Measurements from ENCODE around the gene BARX2.

The BARX2 gene

DNA sequence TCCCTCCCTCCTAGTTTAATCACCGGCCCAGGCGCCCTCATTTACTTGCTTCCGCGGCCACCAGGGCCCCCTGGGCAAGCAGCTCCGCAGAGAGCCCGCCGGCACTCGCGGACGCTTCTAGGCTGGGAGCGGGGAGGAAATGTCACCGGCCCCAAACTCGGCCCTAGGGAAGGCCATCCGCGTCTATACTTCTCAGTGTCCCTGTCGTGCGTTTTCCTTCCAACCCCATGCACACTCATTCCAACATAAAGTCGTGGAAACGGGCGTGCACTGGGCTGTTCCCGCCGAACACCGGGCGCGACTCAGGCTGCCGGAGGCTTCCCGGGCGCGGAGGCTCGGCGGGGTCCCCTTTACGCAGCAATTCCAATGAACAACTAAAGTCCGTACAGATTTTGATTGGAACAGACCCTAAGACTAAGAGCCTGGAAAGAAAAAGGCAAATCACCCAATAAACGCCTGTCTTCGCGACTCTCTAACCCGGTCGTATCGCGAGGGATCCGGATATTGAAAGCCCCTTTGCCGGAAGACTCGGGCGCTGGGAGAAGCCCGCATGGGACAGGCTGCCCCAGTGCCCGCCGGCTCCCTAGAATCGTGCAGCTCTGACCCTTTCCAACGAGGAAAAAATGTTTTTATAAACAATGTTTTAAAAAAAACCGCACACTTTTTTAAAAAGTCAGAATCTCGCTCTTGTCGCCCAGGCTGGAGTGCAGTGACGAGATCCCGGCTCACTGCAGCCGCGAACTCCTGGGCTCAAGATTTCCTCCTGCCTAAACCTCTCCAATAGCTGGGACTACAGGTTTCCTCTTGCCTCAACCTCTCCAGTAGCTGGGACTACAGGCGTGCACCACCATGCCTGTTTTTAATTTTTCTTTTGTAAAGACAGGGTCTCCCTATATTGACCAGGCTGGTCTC, 1.3 kb upstream of the BARX2 start (continued):
- no peak for TF ChIP-seq SCRT1 (tag by site-specific recombination; IDR thresholded peaks at IDR 0.05; ENCODE audit: borderline replicate concordance)
- TF ChIP-seq ZNF174 (tag by site-specific recombination; IDR thresholded peaks at IDR 0.05) = no peak
- TF ChIP-seq ZNF488 (tag by site-specific recombination; IDR thresholded peaks at IDR 0.05) = no peak
- no peak for TF ChIP-seq ZNF639 (tag by site-specific recombination; IDR thresholded peaks at IDR 0.05)
- TF ChIP-seq ZNF112 (tag by site-specific recombination; IDR thresholded peaks at IDR 0.05) = no peak
- peak; percentile 84 for TF ChIP-seq ZBTB20 (tag by site-specific recombination; IDR thresholded peaks at IDR 0.05)
- peak; percentile 11; the same call in 1 of the 2 replicates for TF ChIP-seq GLIS1 (tag by site-specific recombination; IDR thresholded peaks at IDR 0.05)
- TF ChIP-seq SP3 (tag by site-specific recombination; IDR thresholded peaks at IDR 0.05) = no peak
- TF ChIP-seq ZNF654 (tag by site-specific recombination; IDR thresholded peaks at IDR 0.05; ENCODE audit: low read depth) = no peak
- no peak for TF ChIP-seq ZNF354C (tag by site-specific recombination; IDR thresholded peaks at IDR 0.05; ENCODE audit: borderline replicate concordance, low read depth)
- TF ChIP-seq PRDM2 (tag by site-specific recombination; IDR thresholded peaks at IDR 0.05; ENCODE audit: borderline replicate concordance) = no peak
- no peak for TF ChIP-seq ZNF274 (IDR thresholded peaks at IDR 0.05; ENCODE audit: low read length)
- no peak for TF ChIP-seq ZNF274 (tag by site-specific recombination; IDR thresholded peaks at IDR 0.05; ENCODE audit: borderline replicate concordance)
- no peak for TF ChIP-seq ZSCAN18 (tag by site-specific recombination; IDR thresholded peaks at IDR 0.05)
- no peak for TF ChIP-seq ZFP41 (tag by site-specific recombination; IDR thresholded peaks at IDR 0.05; ENCODE audit: borderline replicate concordance)
- TF ChIP-seq ZNF76 (tag by site-specific recombination; IDR thresholded peaks at IDR 0.05; ENCODE audit: borderline replicate concordance, low read depth) = no peak
- TF ChIP-seq ZNF747 (tag by site-specific recombination; IDR thresholded peaks at IDR 0.05) = no peak
- TF ChIP-seq ZNF623 (tag by site-specific recombination; IDR thresholded peaks at IDR 0.05) = no peak
- no peak for TF ChIP-seq ZNF302 (tag by site-specific recombination; IDR thresholded peaks at IDR 0.05; ENCODE audit: low read depth)
- TF ChIP-seq, protein P1, sequence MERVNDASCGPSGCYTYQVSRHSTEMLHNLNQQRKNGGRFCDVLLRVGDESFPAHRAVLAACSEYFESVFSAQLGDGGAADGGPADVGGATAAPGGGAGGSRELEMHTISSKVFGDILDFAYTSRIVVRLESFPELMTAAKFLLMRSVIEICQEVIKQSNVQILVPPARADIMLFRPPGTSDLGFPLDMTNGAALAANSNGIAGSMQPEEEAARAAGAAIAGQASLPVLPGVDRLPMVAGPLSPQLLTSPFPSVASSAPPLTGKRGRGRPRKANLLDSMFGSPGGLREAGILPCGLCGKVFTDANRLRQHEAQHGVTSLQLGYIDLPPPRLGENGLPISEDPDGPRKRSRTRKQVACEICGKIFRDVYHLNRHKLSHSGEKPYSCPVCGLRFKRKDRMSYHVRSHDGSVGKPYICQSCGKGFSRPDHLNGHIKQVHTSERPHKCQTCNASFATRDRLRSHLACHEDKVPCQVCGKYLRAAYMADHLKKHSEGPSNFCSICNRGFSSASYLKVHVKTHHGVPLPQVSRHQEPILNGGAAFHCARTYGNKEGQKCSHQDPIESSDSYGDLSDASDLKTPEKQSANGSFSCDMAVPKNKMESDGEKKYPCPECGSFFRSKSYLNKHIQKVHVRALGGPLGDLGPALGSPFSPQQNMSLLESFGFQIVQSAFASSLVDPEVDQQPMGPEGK (tag by site-specific recombination; IDR thresholded peaks at IDR 0.05) = 0 out of 2 replicates have a peak, but pooled peaks have one; percentile 28
- no peak for TF ChIP-seq ZNF561 (tag by site-specific recombination; IDR thresholded peaks at IDR 0.05; ENCODE audit: borderline replicate concordance)
- no peak for TF ChIP-seq YY2 (tag by site-specific recombination; IDR thresholded peaks at IDR 0.05)
- no peak for TF ChIP-seq ZNF121 (tag by site-specific recombination; IDR thresholded peaks at IDR 0.05)
- no peak for TF ChIP-seq WT1 (tag by site-specific recombination; IDR thresholded peaks at IDR 0.05)
- TF ChIP-seq ZNF692 (tag by site-specific recombination; IDR thresholded peaks at IDR 0.05) = 0 out of 2 replicates have a peak, but pooled peaks have one; percentile 14

Measured in HEK293 (cell line).